ENCODE results near the gene TENM4. TPM values are rescaled to one million over a fixed set of nuclear protein-coding genes. Genes with fewer than 3 reads are reported as not detected.
A peak's percentile ranks its signal among the peaks of the same experiment; 100 is the strongest.

Gene TENM4
- total RNA-seq, 1 experiment from 2014 or later, result 18.7 TPM

DNA sequence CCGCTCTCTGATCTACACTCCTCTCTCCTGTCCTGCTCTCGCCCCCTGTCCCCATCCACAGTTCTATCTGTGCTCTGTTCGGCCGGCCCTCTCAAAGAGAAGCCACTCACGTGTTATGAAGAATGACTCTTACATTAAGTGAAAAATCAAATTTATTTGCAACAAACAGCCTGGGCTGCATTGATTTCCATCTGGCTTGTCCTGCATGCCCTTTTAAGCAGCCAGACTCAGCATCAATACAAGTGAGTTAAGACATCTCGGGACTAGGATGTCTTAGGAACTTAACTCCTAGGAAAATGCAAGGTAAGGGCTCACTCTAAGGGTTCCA, 373.5 kb downstream of the TENM4 start:
- in situ Hi-C loops (cut with HindIII; ENCODE audit: low sequenced_read_pairs), result loop anchor here (5.0 kb wide), 1 partner anchor 270 kb away; no protein-coding TSS in a partner anchor
- no peak for DNase-seq (ENCODE audit: low spot score)

DNA sequence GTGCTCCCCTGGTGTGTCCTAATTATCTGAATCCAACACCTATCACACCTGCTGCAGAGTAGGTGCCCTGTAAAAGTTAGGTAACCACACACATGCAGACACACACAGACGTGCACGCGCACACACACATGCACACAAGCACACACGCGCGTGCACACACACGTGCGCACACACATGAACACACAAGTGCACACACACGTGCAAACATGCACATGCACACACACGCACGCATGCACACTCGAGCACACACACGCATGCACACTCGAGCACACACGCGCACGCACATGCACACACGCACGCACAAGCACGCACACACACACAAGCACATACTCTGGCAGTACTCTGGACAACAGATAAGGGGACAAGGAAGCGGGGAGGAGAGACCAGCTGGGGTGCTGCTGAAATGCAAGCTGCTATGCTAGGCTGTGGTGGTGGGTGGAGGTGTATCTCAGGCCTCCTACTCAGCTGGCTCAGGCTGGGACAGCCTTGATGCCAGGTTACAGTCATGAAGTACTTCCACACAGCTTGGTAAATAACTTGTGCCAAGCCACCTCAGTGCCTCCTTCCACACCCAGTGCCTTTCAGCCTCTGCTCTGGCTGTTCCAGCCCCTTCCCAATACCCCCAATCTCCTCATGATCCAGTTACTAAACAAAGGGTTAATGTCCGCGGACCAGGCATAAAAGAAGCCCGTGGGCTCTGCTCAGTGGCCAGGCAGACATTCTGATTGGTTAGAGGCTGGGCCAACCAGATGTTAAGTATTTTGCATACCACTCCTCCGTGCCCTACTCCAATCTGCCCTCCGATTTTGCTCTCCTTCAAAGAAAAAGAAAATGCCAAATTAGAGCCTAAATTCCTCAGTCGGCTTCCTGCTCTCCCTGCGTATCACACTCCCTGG, 374.1 kb downstream of the TENM4 start:
- no peak for DNase-seq (ENCODE audit: low spot score)
- in situ Hi-C loops (cut with HindIII; ENCODE audit: low sequenced_read_pairs), result loop anchor here (5.0 kb wide), 1 partner anchor 269 kb away; no protein-coding TSS in a partner anchor

DNA sequence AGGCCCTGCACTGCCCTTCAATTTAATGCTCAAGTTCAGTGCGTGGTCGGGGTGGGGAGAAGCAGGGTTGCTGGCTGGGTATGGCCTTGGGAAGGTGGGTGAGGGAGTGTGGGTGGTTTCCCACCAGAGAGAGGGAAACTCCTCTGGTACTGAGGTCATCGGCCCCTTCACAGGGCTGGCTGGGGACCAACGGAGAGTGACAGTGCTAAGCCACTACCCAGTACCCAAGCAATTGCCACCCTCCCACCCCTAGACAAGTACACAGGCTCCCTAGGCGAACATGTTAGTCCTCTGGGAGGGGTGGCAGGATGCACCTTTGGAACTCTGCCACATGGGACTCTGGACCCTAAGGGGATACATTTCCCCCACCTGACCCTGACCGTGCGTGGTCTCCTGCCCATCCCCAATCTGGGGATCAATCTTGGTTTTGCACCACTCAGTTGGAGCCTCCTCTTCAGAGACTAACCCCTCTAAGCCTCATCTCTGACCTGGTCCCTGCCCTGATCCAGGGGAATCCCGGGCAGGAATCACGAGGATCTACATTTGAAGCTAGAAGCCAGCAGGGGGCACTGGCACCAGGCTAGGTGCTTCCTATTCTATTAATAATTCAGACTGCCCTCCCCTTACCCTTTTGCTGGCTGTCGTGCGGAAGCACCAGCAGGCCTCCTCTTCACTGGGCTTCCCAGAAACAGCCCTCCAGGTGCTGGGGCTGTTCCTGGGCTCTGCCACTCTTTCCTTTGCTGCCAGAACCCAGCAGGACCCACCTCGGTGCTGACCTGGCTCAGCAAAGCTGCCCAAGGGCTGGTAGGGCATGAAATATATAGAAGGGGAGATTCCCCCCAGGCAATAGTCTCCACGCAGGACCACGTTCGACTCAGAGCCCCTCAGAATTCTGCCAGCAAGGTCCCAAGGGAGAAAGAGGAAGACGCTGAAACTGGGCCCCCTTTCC, 377.7 kb downstream of the TENM4 start:
- in situ Hi-C loops (cut with HindIII; ENCODE audit: low sequenced_read_pairs), result no loop called here
- no peak for DNase-seq (ENCODE audit: low spot score)

DNA sequence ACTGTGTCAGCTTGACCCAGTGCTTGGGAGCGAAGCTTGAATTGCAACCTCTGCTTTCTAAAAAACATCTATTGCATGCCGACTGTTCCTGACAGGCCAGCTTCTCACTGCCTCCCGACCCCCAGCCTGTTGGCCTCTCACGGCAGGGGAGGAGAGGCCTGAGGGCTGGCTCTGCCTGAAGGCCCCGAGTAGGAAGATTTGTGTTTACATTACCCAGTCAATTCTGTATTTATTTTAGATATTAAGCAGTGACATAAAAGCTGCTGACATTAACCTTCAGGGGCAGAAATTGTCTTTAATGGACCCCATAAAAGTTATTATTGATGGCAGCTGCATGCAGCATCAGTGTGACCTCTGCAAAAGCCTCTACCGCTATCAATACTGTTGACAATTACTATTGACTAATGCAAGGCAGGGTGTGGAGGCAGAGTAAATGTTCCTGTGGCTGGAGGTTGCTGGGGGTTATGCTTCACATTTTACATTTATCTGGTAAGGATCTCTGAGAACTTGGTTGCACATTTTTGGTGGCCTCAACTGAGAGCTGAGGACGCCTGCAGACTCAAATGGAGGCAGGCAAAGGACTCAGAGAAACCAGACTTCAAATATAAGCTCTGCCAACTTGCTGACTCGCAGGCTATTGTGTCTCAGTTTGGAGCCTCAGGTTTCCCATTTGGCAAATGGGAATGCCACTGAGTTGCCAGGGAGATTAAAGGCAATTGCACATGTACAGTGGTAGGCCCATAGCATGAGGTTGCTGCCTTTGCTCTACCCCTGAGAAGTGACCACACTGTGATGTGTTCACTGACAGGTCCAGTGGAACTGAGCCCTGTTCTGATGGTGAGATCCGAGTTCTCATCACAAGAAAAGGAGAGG, 380.5 kb downstream of the TENM4 start:
- in situ Hi-C loops (cut with HindIII; ENCODE audit: low sequenced_read_pairs), result no loop called here
- no peak for DNase-seq (ENCODE audit: low spot score)

DNA sequence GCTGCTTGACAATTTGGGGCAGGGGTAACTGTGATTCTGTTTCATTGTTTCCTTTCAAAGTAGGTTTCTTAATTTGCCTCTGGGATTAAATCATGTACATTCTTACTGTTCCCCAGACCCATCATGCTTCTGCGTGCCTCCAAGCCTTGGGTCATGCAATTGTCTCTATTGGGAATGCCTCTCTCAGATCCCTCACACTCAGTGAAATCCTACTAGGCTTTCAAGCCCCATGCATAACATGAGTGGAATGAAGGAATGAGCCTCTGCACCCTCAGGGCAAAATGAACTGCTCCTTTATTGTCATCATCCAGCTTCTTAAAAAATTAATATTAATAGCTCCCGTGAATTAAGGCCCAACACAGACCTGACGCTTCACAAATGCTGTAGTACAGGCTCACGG, 381.7 kb downstream of the TENM4 start:
- in situ Hi-C loops (cut with HindIII; ENCODE audit: low sequenced_read_pairs), result no loop called here
- DNase-seq (ENCODE audit: low spot score), result no peak

DNA sequence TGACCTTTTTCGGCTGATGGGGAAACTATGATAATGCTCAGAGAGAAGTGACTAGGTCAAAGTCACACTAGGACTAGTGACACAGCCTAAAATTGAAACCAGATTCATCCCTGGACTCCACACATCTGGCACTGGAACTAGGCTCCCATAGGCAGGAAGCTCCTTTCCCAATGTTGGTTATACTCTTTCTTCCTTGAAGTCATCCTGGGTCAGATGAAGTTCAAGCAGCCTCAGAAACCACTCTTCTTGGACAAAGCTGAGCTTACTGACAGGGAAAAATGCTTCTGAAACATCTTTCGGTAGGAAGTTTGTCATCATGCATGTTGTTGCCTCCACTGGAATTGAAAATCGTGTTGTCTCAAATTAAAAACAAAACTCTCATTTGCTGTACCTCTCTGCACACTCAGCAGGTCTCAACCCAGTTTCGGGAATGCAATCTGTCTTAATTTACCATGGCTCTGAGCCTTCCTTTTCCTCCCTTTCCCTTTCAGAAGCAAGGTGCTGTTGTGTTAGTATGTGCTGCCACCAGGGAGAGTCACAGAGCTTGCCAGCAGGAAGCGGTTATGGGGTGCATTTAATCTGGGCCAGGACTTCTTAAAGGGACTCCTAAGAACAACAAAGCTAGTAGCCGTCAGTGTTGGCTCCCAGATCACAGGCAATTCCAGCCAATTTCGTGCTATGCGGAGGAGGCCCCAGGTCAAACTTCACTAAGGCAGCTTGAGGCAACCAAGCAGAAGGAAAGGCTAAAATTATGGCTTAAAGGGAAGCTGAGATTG, 384.8 kb downstream of the TENM4 start:
- no peak for DNase-seq (ENCODE audit: low spot score)
- in situ Hi-C loops (cut with HindIII; ENCODE audit: low sequenced_read_pairs), result no loop called here

DNA sequence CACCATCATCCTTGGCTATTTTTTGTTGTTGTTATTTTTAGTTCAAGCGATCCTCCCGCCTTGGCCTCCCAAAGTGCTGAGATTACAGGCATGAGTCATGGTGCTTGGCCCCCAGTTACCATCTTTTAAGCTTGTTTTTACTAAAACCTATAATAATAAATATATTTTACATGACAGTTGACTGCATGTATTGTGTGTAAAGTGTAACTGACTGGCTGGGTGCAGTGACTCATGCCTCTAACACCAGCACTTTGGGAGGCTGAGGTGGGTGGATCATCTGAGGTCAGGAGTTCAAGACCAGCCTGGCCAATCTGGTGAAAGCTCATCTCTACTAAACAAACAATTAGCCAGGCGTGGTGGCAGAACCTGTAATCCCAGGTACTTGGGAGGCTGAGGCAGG, 386.2 kb downstream of the TENM4 start:
- in situ Hi-C loops (cut with HindIII; ENCODE audit: low sequenced_read_pairs), result no loop called here
- DNase-seq (ENCODE audit: low spot score), result no peak

DNA sequence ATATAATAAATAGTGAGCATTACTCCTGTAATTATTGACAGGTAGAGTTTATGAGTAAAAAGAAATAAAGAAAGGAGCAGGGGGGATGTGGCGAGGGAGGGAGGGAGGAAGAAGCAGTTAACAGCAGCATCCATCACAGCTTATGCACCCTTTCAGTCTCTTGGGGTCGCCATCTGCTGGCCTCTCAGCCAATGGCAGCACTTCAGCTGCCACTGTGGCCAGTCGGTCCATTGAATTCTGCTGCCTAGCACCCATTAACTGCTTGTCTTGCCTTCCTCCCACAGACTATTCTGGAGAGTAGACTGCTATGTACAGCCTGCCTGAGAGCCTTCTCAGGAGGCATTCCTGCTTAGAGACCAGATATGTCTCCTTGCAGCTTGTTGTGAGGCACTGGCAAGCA, 388.3 kb downstream of the TENM4 start:
- no peak for DNase-seq (ENCODE audit: low spot score)
- in situ Hi-C loops (cut with HindIII; ENCODE audit: low sequenced_read_pairs), result no loop called here

DNA sequence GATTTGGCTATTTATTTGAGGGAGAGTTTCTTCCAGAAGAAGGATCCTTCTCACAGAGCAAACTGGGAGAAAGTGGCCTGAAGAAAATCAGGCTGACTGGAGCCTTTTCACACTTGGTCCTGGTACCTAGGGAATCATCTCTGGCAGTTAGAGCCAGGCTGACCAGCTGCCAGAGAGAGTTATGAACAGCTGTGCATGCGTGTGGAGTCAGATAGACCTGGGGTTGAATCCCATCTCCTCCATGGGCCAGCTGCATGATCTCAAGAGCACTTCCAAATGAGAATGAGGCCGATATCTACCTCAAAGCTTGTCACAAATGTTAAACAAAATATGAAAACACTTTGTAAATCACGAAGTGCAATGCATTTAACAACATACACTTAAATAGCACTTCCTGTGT, 390.0 kb downstream of the TENM4 start:
- no peak for DNase-seq (ENCODE audit: low spot score)
- in situ Hi-C loops (cut with HindIII; ENCODE audit: low sequenced_read_pairs), result no loop called here

DNA sequence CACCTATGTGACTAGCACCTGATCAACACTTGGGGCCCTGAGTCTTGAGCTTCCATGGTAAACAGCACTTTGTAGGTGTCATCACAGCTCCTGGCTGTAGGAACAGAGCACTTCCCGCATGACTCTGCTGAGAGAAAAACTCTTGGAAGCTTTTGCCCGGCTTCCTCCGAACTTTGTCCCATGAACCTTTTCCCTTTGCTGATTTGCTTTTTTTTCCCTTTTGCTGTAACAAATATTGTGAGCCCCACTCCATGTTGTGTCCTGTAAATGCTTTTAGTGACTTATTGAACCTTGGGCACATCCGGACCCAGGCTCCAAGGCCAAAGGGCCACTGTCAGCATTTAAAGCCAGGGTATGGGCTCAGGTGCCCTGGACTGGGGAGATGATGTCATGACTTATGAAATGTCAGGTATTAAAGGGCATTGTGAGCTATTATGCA, 391.1 kb downstream of the TENM4 start:
- no peak for DNase-seq (ENCODE audit: low spot score)
- in situ Hi-C loops (cut with HindIII; ENCODE audit: low sequenced_read_pairs), result no loop called here

DNA sequence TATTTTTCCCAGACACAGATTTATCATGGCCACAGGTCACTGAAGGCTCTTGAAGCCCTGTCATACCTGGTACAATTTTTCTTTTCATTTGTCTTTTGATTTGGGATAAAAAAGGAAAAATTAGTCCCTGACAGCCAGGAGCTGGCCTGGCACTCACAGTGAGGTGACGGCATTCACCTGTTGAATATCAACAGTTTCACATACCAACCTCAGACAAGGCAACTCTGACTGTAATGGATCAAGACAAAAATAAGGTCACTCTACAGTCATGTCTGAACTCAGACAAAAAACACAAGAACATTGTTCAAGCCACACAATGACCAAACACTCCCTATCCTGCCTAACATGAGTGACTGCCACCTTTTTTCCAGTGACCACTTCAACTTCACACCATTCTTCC, 392.9 kb downstream of the TENM4 start:
- in situ Hi-C loops (cut with HindIII; ENCODE audit: low sequenced_read_pairs), result no loop called here
- DNase-seq (ENCODE audit: low spot score), result no peak

DNA sequence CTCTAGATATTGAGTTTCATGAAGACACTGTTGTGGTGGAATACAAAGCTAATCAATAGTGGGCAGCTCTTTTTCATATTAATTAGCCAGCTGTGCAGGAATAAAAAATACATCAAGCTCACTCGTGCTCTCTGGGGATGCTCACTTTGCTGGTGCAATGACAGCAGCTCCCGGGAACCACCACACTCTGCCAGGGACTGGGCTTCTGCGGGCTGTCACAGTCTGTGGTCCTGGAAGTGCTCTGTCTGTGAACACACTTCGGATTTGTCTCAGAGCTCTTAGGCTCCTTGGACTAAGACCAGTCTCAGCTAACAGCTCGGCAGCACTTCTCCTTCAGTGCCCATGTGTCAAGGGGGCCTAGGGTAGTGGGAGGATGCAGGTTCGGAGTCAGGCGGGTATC, 393.5 kb downstream of the TENM4 start:
- DNase-seq (ENCODE audit: low spot score), result no peak
- in situ Hi-C loops (cut with HindIII; ENCODE audit: low sequenced_read_pairs), result no loop called here

DNA sequence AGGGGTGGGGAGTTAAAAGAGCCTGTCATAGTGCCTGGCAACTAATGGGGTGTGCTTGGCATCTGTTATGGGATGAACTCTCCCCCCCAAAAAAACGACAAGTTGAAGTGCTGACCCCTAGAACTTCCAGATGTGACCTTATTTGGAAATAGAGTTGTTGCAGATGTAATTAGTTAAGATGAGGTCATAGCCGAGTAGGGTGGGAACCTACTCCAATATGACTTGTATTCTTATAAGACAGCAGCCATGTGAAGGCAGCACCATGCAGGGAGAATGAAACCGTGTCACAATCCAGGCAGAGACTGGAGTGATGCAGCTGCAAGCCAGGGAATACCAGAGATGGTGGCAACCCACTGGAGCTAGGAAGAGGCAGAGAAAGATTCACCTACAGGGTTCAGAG, 394.5 kb downstream of the TENM4 start:
- DNase-seq (ENCODE audit: low spot score), result no peak
- in situ Hi-C loops (cut with HindIII; ENCODE audit: low sequenced_read_pairs), result no loop called here

DNA sequence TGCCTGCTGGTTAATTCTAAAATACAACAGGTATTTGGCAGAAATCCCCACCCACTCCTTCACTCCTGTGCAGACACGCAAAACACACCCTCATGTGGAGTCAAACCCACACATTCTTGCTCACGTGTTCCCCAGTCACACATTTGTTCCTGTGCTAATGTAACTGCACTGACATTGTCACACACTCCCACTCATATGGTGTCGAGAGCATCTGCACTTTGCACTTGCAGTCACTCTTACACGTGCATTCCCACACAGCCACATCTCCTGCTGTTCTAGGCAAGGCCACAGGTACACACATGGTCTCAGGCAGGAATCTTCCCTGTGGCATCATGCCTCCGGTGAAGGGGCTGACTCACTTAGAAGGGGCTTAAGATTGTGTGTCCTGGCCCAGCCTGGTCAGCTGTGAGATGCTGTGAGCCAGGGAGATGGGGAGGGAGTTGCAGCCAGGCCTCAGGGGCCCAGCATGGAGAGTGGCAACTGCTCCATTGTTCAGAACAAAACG, 395.0 kb downstream of the TENM4 start:
- in situ Hi-C loops (cut with HindIII; ENCODE audit: low sequenced_read_pairs), result no loop called here
- DNase-seq (ENCODE audit: low spot score), result no peak

DNA sequence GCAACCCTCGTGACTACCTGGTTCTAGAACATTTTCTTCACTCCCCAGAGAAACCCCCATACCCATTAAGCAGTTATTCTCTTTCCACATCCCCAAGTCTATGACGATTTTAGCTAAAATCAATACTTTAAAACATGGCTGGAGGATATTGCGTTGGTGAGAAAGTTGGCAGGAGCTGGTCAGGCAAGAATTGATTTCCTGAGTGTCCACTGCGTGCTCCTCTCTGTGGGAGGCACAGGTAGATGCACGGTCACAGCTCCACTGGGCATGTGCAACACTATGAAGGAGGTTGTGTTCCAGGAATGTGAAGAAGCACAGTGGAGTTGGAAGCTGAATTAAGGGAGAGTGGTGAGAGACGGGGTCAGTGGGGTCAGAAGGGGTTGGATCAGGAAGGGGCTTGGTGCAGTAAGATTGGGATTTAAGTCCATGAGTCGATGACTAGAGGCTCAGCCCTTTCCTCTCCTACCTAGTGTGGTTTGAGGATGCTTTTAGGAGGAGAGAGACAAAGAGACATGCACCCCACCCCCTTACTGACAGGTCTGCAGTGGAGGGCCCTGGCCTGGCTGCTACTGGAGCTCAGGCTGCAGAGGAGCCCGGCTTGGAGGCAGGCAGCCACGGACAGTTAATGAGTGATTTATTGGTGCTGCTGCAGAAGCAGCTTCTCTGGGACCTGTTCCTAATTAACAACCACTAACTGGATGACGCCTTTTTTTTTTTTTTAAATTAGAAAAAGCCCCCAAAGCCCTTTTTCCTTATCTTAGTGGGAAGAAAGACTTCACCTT, 395.6 kb downstream of the TENM4 start:
- in situ Hi-C loops (cut with HindIII; ENCODE audit: low sequenced_read_pairs), result no loop called here
- DNase-seq (ENCODE audit: low spot score), result peak; percentile 36

DNA sequence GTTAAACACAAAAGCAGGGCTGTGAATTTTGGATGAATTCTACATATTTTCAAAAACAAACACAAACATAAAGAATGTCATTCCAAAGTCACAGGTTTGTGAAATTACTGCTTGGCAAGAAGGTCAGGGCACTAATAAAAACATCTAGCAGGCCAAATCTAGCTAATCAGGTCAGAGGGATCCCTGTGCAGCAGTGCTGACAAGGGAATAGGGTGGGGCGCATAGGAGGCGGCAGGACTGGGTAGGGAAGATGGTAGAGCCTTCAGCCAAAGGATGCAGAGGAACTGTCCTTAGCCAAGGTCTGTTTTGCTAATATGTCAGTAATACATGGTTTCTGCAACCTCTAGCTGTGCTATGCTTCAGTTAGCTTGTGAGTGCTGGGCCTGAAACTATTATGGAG, 396.6 kb downstream of the TENM4 start:
- in situ Hi-C loops (cut with HindIII; ENCODE audit: low sequenced_read_pairs), result no loop called here
- DNase-seq (ENCODE audit: low spot score), result peak; percentile 20

DNA sequence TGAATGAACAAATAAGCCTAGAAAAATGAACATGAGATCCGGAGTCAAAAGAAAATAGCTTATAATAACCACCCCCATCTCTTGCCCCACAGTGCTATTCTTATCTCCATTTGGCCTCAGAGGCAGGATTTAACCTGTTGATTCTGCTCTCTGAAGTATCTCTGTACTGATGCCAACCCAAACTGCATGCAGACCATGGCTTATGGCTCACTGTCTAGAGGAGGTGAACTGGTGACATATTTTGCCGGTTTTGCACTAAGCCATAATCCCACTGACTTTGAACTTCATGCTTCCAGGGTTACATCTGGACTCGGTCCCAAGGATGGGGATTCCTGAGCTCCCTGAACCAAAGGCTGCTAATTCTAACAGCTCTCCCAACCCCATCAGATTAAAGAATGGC, 397.1 kb downstream of the TENM4 start:
- in situ Hi-C loops (cut with HindIII; ENCODE audit: low sequenced_read_pairs), result no loop called here
- DNase-seq (ENCODE audit: low spot score), result no peak

DNA sequence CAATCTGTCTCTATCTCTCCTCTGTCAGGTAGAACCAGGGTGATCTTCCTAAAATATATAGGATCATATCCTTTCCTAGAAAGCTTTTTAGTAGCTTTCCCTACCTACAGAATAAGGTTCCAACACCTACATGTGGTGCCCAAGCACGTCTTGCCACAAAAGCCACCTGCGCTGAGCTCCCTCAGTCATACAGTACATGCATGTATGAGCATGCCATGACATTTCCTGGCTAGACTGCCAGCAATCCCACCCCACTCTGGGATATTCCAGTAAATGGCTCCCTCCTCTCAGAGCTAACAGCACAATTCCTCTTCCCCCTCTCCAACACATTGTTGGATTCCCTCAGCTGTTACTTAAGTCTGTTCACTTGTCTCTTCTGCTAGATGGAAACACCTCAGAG, 398.0 kb downstream of the TENM4 start:
- in situ Hi-C loops (cut with HindIII; ENCODE audit: low sequenced_read_pairs), result no loop called here
- no peak for DNase-seq (ENCODE audit: low spot score)

Data from G401 (cell line).